Measurements from ENCODE around the gene TNKS1BP1.

- no peak for TF ChIP-seq CTCF (conservative IDR thresholded peaks at IDR 0.05; ENCODE audit: low read depth in 2 of 2)
- no peak for TF ChIP-seq EZH2phosphoT487 (IDR thresholded peaks at IDR 0.05; ENCODE audit: unreplicated experiment)
- no peak for TF ChIP-seq EZH2 (IDR thresholded peaks at IDR 0.05; ENCODE audit: low read depth, unreplicated experiment)
- no peak for TF ChIP-seq JUNB (IDR thresholded peaks at IDR 0.05; ENCODE audit: unreplicated experiment)
- TF ChIP-seq POLR2AphosphoS5 (IDR thresholded peaks at IDR 0.05; ENCODE audit: low read depth), result no peak
- no peak for TF ChIP-seq REST (IDR thresholded peaks at IDR 0.05; ENCODE audit: unreplicated experiment)
- no peak for TF ChIP-seq CREB1 (CRISPR knock-in tag; IDR thresholded peaks at IDR 0.05; ENCODE audit: low read depth)
- no peak for TF ChIP-seq NANOG (IDR thresholded peaks at IDR 0.05; ENCODE audit: borderline replicate concordance)
Measured at GRCh38 chr11:57359396-57359795, 34.6 kb upstream of the TNKS1BP1 start.

Data from GM23338 (cell line).